CD8-positive, alpha-beta memory T cell (primary cell): ENCODE measurements around the gene TM9SF4. TPM values are rescaled to one million over a fixed set of nuclear protein-coding genes. Genes with fewer than 3 reads are reported as not detected.
A peak's percentile ranks its signal among the peaks of the same experiment; 100 is the strongest.

Experiments
- CTCF ChIA-PET: fragments of 350-600 bp; sonication (Branson Sonifier 250); formaldehyde crosslinking; loops from one replicate; lab custom pipeline; 2021; ENCODE audit warnings: antibody characterized with exemption; lab: Charles Lee
- POLR2A ChIA-PET: fragments of 350-600 bp; sonication (Branson Sonifier 250); formaldehyde crosslinking; loops from one replicate; lab custom pipeline; 2021; ENCODE audit warnings: antibody characterized with exemption; lab: Charles Lee
- DNase-seq, 5 donors: peaks; one replicate each; pipeline versions ENCODE4 v3.0.0 to v3.0.0-alpha.2; 2020 to 2022; ENCODE audit warnings: mixed read lengths in 1 of 5
- H3K27ac ChIP-seq: one replicate; pipeline ENCODE4 v1.7.0; 2013; ENCODE audit warnings: low read depth, mild to moderate bottlenecking, low read length, moderate library complexity
- H3K27me3 ChIP-seq: 2 replicates; pipeline ENCODE4 v1.7.0; 2013; ENCODE audit warnings: low read length, mild to moderate bottlenecking; ENCODE audit not compliant: insufficient read depth, poor library complexity, severe bottlenecking
- H3K36me3 ChIP-seq: 2 replicates; pipeline ENCODE4 v1.7.0; 2013; ENCODE audit warnings: mild to moderate bottlenecking, low read length, moderate library complexity; ENCODE audit not compliant: insufficient read depth
- H3K4me1 ChIP-seq: 2 replicates; pipeline ENCODE4 v1.7.0; 2013; ENCODE audit warnings: mild to moderate bottlenecking, low read length, moderate library complexity; ENCODE audit not compliant: insufficient read depth
- H3K4me3 ChIP-seq: 2 replicates; pipeline ENCODE4 v1.7.0; 2013; ENCODE audit warnings: mild to moderate bottlenecking, low read length
- H3K9me3 ChIP-seq: 2 replicates; pipeline ENCODE4 v1.7.0; 2013; ENCODE audit warnings: mild to moderate bottlenecking, low read length
- H3K27ac Mint-ChIP-seq, 8 donors: one replicate each; pipeline ENCODE4 v1.8.0; 2020 to 2021; ENCODE audit warnings: mixed read lengths in 8 of 8, mild to moderate bottlenecking in 6 of 8, inconsistent platforms in 3 of 8, moderate library complexity in 3 of 8
- H3K27me3 Mint-ChIP-seq, 2 donors: one replicate each; pipeline ENCODE4 v1.8.0; 2020 to 2021; ENCODE audit warnings: mixed read lengths in 2 of 2, mild to moderate bottlenecking in 1 of 2, moderate library complexity in 1 of 2
- H3K36me3 Mint-ChIP-seq, 3 donors: one replicate each; pipeline ENCODE4 v1.8.0; 2020 to 2021; ENCODE audit warnings: mixed read lengths in 3 of 3, inconsistent platforms in 1 of 3, mild to moderate bottlenecking in 1 of 3
- H3K4me1 Mint-ChIP-seq, 3 donors: one replicate each; pipeline ENCODE4 v1.8.0; 2020 to 2021; ENCODE audit warnings: mixed read lengths in 3 of 3, inconsistent platforms in 1 of 3, mild to moderate bottlenecking in 1 of 3
- H3K4me3 Mint-ChIP-seq, 7 donors: one replicate each; pipeline ENCODE4 v1.8.0; 2020 to 2021; ENCODE audit warnings: mixed read lengths in 7 of 7, mild to moderate bottlenecking in 6 of 7, moderate library complexity in 4 of 7, inconsistent platforms in 2 of 7
- H3K9me3 Mint-ChIP-seq, 5 donors: one replicate each; pipeline ENCODE4 v1.8.0; 2020 to 2022; ENCODE audit warnings: mixed read lengths in 5 of 5, mild to moderate bottlenecking in 3 of 5, moderate library complexity in 2 of 5, inconsistent platforms in 1 of 5
- polyA plus RNA-seq: library from polyadenylated mRNA; unstranded; fragments of 300-500 nt; fragmentation: Illumina TruSeq; gene quantifications from one replicate; pipeline ENCODE4 v1.2.3, GENCODE V29; 2021
- total RNA-seq, 2 experiments: library from RNA; stranded (reverse); gene quantifications; one replicate each; pipeline ENCODE4 v1.2.3, GENCODE V29; 2021

The TM9SF4 gene
- total and polyA plus RNA-seq, 3 experiments from 2014 or later, result 44.0 to 49.8 (median 48.0) TPM

DNA sequence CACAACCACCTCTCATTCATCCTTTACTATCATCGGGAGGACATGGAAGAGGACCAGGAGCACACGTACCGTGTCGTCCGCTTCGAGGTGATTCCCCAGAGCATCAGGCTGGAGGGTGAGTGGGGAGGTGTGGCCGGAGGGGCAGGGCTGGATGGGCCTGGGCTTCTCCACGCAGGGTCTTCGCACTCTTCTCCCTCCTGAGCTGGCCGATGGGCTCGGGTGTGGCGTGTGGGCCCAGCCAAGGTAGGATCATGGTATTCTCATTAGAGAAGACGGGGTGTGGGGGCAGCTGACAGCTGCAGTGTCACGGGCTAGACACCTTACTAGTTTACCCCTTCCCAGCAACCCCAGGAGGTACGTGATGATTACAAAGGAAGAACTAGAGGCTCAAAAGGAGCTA lies 33.5 kb downstream of the TM9SF4 start:
- H3K36me3 Mint-ChIP-seq, result peaks cover 21 to 89% (median 44%) of the 10 kb centered on the region in 3 donors

DNA sequence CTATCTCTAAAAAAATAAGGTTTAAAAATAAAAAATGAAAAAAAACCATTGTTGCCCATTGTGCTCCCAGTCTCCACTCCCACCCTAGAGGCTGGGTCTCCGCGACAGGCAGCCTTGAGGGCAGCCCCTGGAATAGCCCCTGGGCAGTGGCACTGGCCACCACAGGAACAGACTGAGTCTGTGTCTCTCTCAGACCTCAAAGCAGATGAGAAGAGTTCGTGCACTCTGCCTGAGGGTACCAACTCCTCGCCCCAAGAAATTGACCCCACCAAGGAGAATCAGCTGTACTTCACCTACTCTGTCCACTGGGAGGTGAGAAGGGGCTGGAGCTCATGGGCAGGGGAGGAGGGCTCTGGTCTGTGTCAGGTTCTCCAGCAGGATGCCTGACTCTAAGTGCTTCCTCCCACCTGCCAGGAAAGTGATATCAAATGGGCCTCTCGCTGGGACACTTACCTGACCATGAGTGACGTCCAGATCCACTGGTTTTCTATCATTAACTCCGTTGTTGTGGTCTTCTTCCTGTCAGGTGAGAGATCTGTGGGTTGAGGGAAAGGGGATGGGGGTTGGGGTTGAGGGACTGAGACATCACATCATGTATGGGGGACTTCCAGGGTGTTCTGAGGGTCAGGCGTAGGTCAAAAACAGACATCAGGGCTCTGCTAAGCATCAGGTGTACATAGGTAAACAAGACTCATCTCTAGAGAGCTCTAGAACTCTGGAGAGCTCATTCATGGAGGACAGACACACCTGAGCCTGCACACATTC lies 35.6 kb downstream of the TM9SF4 start:
- Mint-ChIP-seq H3K4me1 (no peaks in the 10 kb centered on the region), H3K27ac (peak overlapping the region in 3 of 8 donors; percentile 14 to 83 (median 51)), H3K9me3 (no peaks in the 10 kb centered on the region), H3K27me3 (no peaks in the 10 kb centered on the region), H3K4me3 (no peak overlapping the region), H3K36me3 (peaks cover 16 to 88% (median 35%) of the 10 kb centered on the region in 3 donors)
- POLR2A ChIA-PET, result no interaction called here
- Histone ChIP-seq H3K4me1 (no peaks in the 10 kb centered on the region), H3K4me3 (no peak overlapping the region), H3K27ac (no peak overlapping the region), H3K9me3 (no peaks in the 10 kb centered on the region), H3K36me3 (peaks cover 66% of the 10 kb centered on the region), H3K27me3 (no peaks in the 10 kb centered on the region)
- no peak for DNase-seq
- CTCF ChIA-PET, result no interaction called here

More for the DNA sequence above, 33.5 kb downstream of the TM9SF4 start:
- Histone ChIP-seq H3K36me3 (peaks cover 74% of the 10 kb centered on the region), H3K4me1 (no peaks in the 10 kb centered on the region), H3K4me3 (no peak overlapping the region), H3K27me3 (no peaks in the 10 kb centered on the region), H3K9me3 (no peaks in the 10 kb centered on the region), H3K27ac (no peak overlapping the region)
- Mint-ChIP-seq H3K27ac (peak overlapping the region in 1 of 8 donors; percentile 83), H3K9me3 (no peaks in the 10 kb centered on the region), H3K27me3 (no peaks in the 10 kb centered on the region), H3K4me1 (peaks cover 0 to 5% (median 2%) of the 10 kb centered on the region in 3 donors), H3K4me3 (no peak overlapping the region)
- CTCF ChIA-PET, result no interaction called here
- no peak for DNase-seq
- POLR2A ChIA-PET, result no interaction called here

DNA sequence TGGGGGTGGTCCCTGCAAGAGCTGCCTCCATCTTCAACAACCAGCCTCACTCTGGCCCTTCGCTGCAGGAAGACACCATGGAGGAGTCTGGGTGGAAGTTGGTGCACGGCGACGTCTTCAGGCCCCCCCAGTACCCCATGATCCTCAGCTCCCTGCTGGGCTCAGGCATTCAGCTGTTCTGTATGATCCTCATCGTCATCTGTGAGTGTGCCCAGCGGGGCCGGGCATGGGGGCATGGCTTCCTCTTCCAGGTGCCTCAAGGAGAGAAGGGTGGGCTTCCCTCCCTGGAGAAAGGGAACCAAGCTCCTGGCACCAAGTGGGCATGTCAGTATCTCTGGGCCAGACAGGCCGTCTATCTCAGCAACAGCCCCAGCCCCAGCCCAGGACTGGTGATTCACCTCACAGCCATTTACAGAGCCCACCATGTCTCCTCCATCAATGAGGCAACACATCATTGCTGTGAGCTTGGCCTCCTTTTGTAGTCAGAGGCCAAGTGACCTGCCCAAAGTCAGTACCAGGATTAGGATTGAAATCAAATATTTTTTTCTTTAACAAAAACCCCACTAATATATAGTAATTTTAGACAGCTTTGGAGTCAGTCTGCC lies 40.2 kb downstream of the TM9SF4 start:
- Histone ChIP-seq H3K36me3 (peaks cover 53% of the 10 kb centered on the region), H3K4me3 (no peak overlapping the region), H3K27ac (no peak overlapping the region), H3K27me3 (no peaks in the 10 kb centered on the region), H3K4me1 (no peaks in the 10 kb centered on the region), H3K9me3 (no peaks in the 10 kb centered on the region)
- Mint-ChIP-seq H3K4me3 (no peak overlapping the region), H3K9me3 (no peaks in the 10 kb centered on the region), H3K36me3 (peaks cover 11 to 81% (median 22%) of the 10 kb centered on the region in 3 donors), H3K27ac (peak overlapping the region in 1 of 8 donors; percentile 12), H3K27me3 (no peaks in the 10 kb centered on the region), H3K4me1 (no peaks in the 10 kb centered on the region)
- CTCF ChIA-PET, result no interaction called here
- no peak for DNase-seq
- POLR2A ChIA-PET, result no interaction called here

DNA sequence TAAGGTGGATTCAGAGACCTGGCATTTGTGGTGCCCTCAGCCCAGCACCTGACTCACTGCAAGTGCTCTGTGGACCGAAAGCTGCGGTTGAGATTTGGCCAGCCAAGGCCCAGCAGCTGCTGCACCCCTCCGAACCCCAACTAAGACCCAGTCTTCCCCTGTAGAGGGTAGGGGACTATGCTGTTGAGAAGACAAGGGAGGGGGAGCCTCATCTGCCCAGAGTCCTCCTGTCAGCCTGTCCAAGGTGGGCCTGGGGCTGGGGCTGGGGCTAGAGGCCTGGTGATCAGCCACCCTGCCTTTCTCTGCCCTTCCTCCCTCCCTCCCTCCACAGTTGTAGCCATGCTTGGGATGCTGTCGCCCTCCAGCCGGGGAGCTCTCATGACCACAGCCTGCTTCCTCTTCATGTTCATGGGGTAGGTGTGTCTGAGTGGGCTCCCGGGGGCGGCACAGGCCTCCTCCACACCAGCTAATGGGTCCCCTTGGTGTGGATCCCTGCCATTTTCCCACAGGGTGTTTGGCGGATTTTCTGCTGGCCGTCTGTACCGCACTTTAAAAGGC lies 40.9 kb downstream of the TM9SF4 start:
- H3K4me1 ChIP-seq, result no peaks in the 10 kb centered on the region
- H3K4me1 Mint-ChIP-seq, result no peaks in the 10 kb centered on the region
- H3K27ac Mint-ChIP-seq, result peak overlapping the region in 2 of 8 donors; percentile 2 to 60
- H3K27me3 Mint-ChIP-seq, result no peaks in the 10 kb centered on the region
- H3K4me3 ChIP-seq, result no peak overlapping the region
- H3K36me3 Mint-ChIP-seq, result peaks cover 9 to 82% (median 21%) of the 10 kb centered on the region in 3 donors
- no peaks in the 10 kb centered on the region for H3K9me3 ChIP-seq
- no peak overlapping the region for H3K27ac ChIP-seq
- peaks cover 47% of the 10 kb centered on the region for H3K36me3 ChIP-seq
- no peaks in the 10 kb centered on the region for H3K9me3 Mint-ChIP-seq
- POLR2A ChIA-PET, result no interaction called here
- DNase-seq, result no peak
- H3K4me3 Mint-ChIP-seq, result no peak overlapping the region
- CTCF ChIA-PET, result no interaction called here
- H3K27me3 ChIP-seq, result no peaks in the 10 kb centered on the region

DNA sequence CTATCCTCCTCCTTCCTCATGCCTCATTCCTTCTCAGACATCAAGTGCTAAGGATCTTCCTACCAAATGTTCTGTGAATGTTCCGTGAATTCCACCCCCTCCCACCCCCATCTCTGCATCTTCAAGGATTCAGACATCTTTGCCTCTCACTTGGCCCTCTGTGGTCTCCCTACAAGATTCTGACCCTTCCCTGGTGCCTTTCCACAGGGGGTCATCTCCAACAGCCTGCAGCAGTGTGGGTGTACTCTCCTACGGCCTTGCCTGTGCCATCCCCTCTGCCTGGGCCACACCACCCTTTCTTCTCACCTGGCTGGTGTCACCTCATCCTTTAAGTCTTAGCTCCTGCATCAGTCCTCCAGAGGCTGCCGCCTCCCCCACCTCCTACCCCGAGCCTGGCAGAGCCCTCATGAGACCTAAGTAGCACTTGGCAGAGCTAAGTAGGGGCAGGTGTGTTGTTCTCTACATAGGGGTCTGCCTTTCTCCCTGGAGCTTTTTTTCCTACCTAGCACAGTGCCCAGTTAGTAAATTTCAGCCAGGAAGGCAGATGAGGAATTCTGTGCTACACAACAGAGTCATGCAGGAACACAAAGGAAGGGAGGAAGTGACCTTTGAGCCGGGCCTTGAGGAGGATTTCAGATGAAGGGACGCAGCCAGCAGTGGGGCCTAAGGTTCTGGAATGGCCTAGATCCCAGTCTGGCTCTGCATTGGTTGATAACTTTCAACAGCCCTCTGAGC lies 43.1 kb downstream of the TM9SF4 start:
- no peaks in the 10 kb centered on the region for H3K4me1 ChIP-seq
- peak in 1 of 5 donors; percentile 15 for DNase-seq
- no peaks in the 10 kb centered on the region for H3K9me3 ChIP-seq
- no peak overlapping the region for H3K27ac ChIP-seq
- H3K4me1 Mint-ChIP-seq, result no peaks in the 10 kb centered on the region
- H3K27me3 ChIP-seq, result no peaks in the 10 kb centered on the region
- H3K4me3 ChIP-seq, result no peak overlapping the region
- H3K27me3 Mint-ChIP-seq, result no peaks in the 10 kb centered on the region
- CTCF ChIA-PET, result no interaction called here
- H3K27ac Mint-ChIP-seq, result peak overlapping the region in 3 of 8 donors; percentile 43 to 78 (median 51)
- H3K9me3 Mint-ChIP-seq, result no peaks in the 10 kb centered on the region
- peaks cover 30% of the 10 kb centered on the region for H3K36me3 ChIP-seq
- POLR2A ChIA-PET, result no interaction called here
- H3K4me3 Mint-ChIP-seq, result no peak overlapping the region
- peaks cover 0 to 74% (median 14%) of the 10 kb centered on the region in 3 donors for H3K36me3 Mint-ChIP-seq

DNA sequence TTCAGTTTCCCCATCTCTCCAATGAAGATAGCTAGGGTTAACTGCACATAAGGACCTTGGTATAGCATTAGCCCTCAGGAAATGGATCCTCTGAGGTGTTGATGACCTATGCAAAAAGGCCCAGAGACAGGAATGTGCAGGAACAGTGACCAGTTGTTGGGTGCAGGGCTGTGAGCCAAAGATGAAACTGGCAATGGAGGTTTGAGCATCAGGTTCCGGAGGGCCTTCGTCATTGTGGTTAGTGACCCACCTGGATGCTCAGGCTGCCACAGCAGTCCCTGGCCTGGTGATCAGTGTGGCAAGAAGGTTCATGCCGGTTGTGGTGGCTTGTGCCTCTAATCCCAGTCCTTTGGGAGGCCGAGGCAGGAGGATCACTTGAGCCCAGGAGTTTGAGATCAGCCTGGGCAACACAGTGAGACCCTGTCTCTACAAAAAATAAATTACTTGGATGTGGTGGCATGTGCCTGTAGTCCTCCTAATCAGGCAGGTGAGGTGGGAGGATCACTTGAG lies 43.7 kb downstream of the TM9SF4 start:
- H3K27me3 Mint-ChIP-seq, result no peaks in the 10 kb centered on the region
- CTCF ChIA-PET, result no interaction called here
- POLR2A ChIA-PET, result no interaction called here
- no peak for DNase-seq
- H3K27ac Mint-ChIP-seq, result no peak overlapping the region
- H3K4me1 ChIP-seq, result no peaks in the 10 kb centered on the region
- no peaks in the 10 kb centered on the region for H3K4me1 Mint-ChIP-seq
- H3K4me3 Mint-ChIP-seq, result no peak overlapping the region
- H3K36me3 ChIP-seq, result peaks cover 36% of the 10 kb centered on the region
- H3K27me3 ChIP-seq, result no peaks in the 10 kb centered on the region
- H3K4me3 ChIP-seq, result no peak overlapping the region
- H3K9me3 ChIP-seq, result no peaks in the 10 kb centered on the region
- peaks cover 0 to 76% (median 14%) of the 10 kb centered on the region in 3 donors for H3K36me3 Mint-ChIP-seq
- H3K9me3 Mint-ChIP-seq, result no peaks in the 10 kb centered on the region
- H3K27ac ChIP-seq, result no peak overlapping the region

DNA sequence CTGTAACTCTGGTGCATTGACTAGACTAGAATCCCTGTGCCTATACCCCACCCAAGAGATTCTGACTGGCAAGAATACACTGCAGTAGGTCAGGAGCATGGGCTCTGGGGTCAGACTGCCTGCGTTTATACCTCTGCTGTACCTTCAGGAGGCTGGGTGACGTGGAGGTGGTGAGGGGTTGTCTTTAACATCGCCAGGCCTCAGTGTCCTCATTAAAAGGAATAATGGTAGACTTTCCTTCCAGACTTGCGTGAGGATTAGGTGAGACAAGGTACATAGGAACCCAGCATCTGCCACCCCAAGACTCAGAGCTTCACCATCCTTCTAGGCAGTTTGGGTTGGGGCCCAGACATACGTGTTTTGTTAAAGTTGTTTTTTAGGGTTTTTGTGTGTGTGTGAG lies 44.3 kb downstream of the TM9SF4 start:
- no peak for DNase-seq
- ChIA-PET CTCF (no interaction called here), POLR2A (no interaction called here)

More for the DNA sequence above, 44.3 kb downstream of the TM9SF4 start:
- Histone ChIP-seq H3K36me3 (peaks cover 38% of the 10 kb centered on the region), H3K27me3 (no peaks in the 10 kb centered on the region), H3K4me1 (no peaks in the 10 kb centered on the region), H3K27ac (no peak overlapping the region), H3K9me3 (no peaks in the 10 kb centered on the region), H3K4me3 (no peak overlapping the region)
- no peaks in the 10 kb centered on the region for H3K27me3 Mint-ChIP-seq
- peaks cover 0 to 78% (median 13%) of the 10 kb centered on the region in 3 donors for H3K36me3 Mint-ChIP-seq
- H3K4me1 Mint-ChIP-seq, result no peaks in the 10 kb centered on the region
- no peak overlapping the region for H3K27ac Mint-ChIP-seq
- no peak overlapping the region for H3K4me3 Mint-ChIP-seq
- H3K9me3 Mint-ChIP-seq, result no peaks in the 10 kb centered on the region
